GM19397 (cell line): ENCODE data around the gene CFAP126.
"Not testable (repeated sequence)": the region's sequence is repeated elsewhere in the genome, so short reads cannot be mapped to it uniquely, and the experiment has no call there.

Experiments used
- ATAC-seq: cut with Tn5 transposase; IDR thresholded peaks from one replicate; pipeline ENCODE4 v1.9.1; 2021; ENCODE audit warnings: mild to moderate bottlenecking, moderate library complexity; ENCODE audit not compliant: unreplicated experiment

The CFAP126 gene

GRCh38 chr1:161382214-161383019 lies 14.7 kb upstream of the CFAP126 start:
- no peak for ATAC-seq

- no peak for ATAC-seq
Observed at GRCh38 chr1:161381707-161382106, 14.0 kb upstream of the CFAP126 start.

- ATAC-seq = no peak
Observed at GRCh38 chr1:161379071-161379470, 11.4 kb upstream of the CFAP126 start.

GRCh38 chr1:161378014-161378413 lies 10.3 kb upstream of the CFAP126 start:
- ATAC-seq = no peak

GRCh38 chr1:161374373-161374772 lies 6.7 kb upstream of the CFAP126 start:
- no peak for ATAC-seq

- no peak for ATAC-seq
Observed at GRCh38 chr1:161373442-161373841, 5.8 kb upstream of the CFAP126 start.

GRCh38 chr1:161365207-161365606 lies 2.5 kb downstream of the CFAP126 start:
- no peak for ATAC-seq

GRCh38 chr1:161364332-161364731 lies 3.3 kb downstream of the CFAP126 start:
- no peak for ATAC-seq

- ATAC-seq = no peak
Observed at GRCh38 chr1:161359291-161359690, 8.4 kb downstream of the CFAP126 start.

GRCh38 chr1:161357073-161357472 lies 10.6 kb downstream of the CFAP126 start:
- ATAC-seq = no peak

GRCh38 chr1:161351482-161351881 lies 16.2 kb downstream of the CFAP126 start:
- ATAC-seq = no peak

GRCh38 chr1:161350671-161351070 lies 17.0 kb downstream of the CFAP126 start:
- no peak for ATAC-seq

GRCh38 chr1:161342821-161343220 lies 24.9 kb downstream of the CFAP126 start:
- ATAC-seq = no peak

GRCh38 chr1:161342177-161342576 lies 25.5 kb downstream of the CFAP126 start:
- no peak for ATAC-seq

- ATAC-seq = no peak
Observed at GRCh38 chr1:161335796-161336195, 31.9 kb downstream of the CFAP126 start.

GRCh38 chr1:161333166-161333565 lies 34.5 kb downstream of the CFAP126 start:
- no peak for ATAC-seq

GRCh38 chr1:161330346-161330745 lies 37.3 kb downstream of the CFAP126 start:
- ATAC-seq = no peak

GRCh38 chr1:161324020-161324419 lies 43.7 kb downstream of the CFAP126 start:
- ATAC-seq = no peak

- not testable (repeated sequence) for ATAC-seq
Observed at GRCh38 chr1:161315841-161316674, 51.6 kb downstream of the CFAP126 start.
